H1 (cell line): ENCODE data around the gene ULK1. TPM values are rescaled to one million over a fixed set of nuclear protein-coding genes. Genes with fewer than 3 reads are reported as not detected.

Source experiments
- CTCF ChIA-PET: fragments of 300-600 bp; sonication (Branson Sonifier 250); formaldehyde crosslinking; loops from one replicate; lab custom pipeline; 2021; ENCODE audit not compliant: partially characterized antibody; lab: Charles Lee
- POLR2A ChIA-PET: fragments of 300-600 bp; sonication (Branson Sonifier 250); formaldehyde crosslinking; loops from one replicate; lab custom pipeline; 2021; ENCODE audit warnings: inconsistent platforms; ENCODE audit not compliant: partially characterized antibody; lab: Charles Lee
- DNase-seq, 2 experiments: peaks; one replicate each; pipeline versions ENCODE4 v3.0.0 to v3.0.0-alpha.2; 2010 to 2022; ENCODE audit warnings: low spot score in 2 of 2, low read depth in 1 of 2, mixed read lengths in 1 of 2
- FAIRE-seq: peaks from 2 replicates; lab custom pipeline; 2011; peaks lifted over from hg19 to GRCh38; lab: Jason Lieb, UNC
- H2AFZ ChIP-seq: 2 replicates; pipeline ENCODE4 v1.8.1; 2012; ENCODE audit warnings: low read length, inconsistent platforms
- H2AK5ac ChIP-seq: 2 replicates; pipeline ENCODE4 v1.6.1; 2013; ENCODE audit warnings: low read depth, low read length
- H2BK120ac ChIP-seq: replicated peaks from 2 replicates; pipeline ENCODE3; 2013; ENCODE audit warnings: low read depth, low read length, inconsistent platforms
- H2BK12ac ChIP-seq: 2 replicates; pipeline ENCODE4 v1.6.1; 2013; ENCODE audit warnings: low read depth, low read length
- H2BK15ac ChIP-seq: 2 replicates; pipeline ENCODE4 v1.6.1; 2013; ENCODE audit warnings: low read length
- H2BK20ac ChIP-seq: 2 replicates; pipeline ENCODE4 v1.6.1; 2013; ENCODE audit warnings: low read length
- H2BK5ac ChIP-seq: 2 replicates; pipeline ENCODE4 v1.6.1; 2013; ENCODE audit warnings: low read depth, low read length
- H3K14ac ChIP-seq: 2 replicates; pipeline ENCODE4 v1.6.1; 2013; ENCODE audit warnings: inconsistent platforms; ENCODE audit not compliant: insufficient read length
- H3K18ac ChIP-seq: 2 replicates; pipeline ENCODE4 v1.6.1; 2013; ENCODE audit warnings: low read length; ENCODE audit errors: extremely low read depth
- H3K23ac ChIP-seq: 2 replicates; pipeline ENCODE4 v1.6.1; 2013; ENCODE audit warnings: inconsistent platforms; ENCODE audit not compliant: insufficient read length
- H3K23me2 ChIP-seq: 2 replicates; pipeline ENCODE4 v1.6.1; 2013; ENCODE audit warnings: low read depth, low read length
- H3K27ac ChIP-seq: 2 replicates; pipeline ENCODE4 v1.6.1; 2011; ENCODE audit warnings: low read depth, low read length, inconsistent platforms
- H3K27me3 ChIP-seq, 4 experiments: replicated peaks in 1 of 4; 1 replicate in 1 of 4; 2 replicates in 3 of 4; pipeline versions ENCODE4 v1.6.1 to v1.8.1; 2011 to 2013; ENCODE audit warnings: low read length in 3 of 4, mild to moderate bottlenecking in 3 of 4, inconsistent platforms in 2 of 4, mixed read lengths in 2 of 4, moderate library complexity in 1 of 4; ENCODE audit not compliant: control insufficient read depth in 3 of 4, insufficient read depth in 3 of 4; ENCODE audit errors: extremely low read depth in 1 of 4
- H3K36me3 ChIP-seq, 4 experiments: 2 replicates each; pipeline versions ENCODE4 v1.6.1 to v1.8.1; 2011 to 2013; ENCODE audit warnings: mild to moderate bottlenecking in 4 of 4, low read length in 3 of 4, moderate library complexity in 2 of 4, control low read depth in 1 of 4, inconsistent platforms in 1 of 4; ENCODE audit not compliant: insufficient read depth in 4 of 4, control insufficient read depth in 2 of 4
- H3K4ac ChIP-seq: replicated peaks from 2 replicates; pipeline ENCODE3; 2013; ENCODE audit warnings: low read length, low read depth, mixed read lengths, inconsistent platforms; ENCODE audit not compliant: insufficient read length
- H3K4me1 ChIP-seq, 4 experiments: replicated peaks in 1 of 4; 1 replicate in 1 of 4; 2 replicates in 3 of 4; pipeline versions ENCODE4 v1.6.1 to v1.8.1; 2011 to 2013; ENCODE audit warnings: low read length in 3 of 4, inconsistent platforms in 2 of 4, mixed read lengths in 1 of 4; ENCODE audit not compliant: insufficient read depth in 4 of 4, control insufficient read depth in 3 of 4
- H3K4me2 ChIP-seq, 2 experiments: 2 replicates each; pipeline versions ENCODE4 v1.6.1 to v1.8.1; 2011 to 2013; ENCODE audit warnings: low read depth in 2 of 2, low read length in 2 of 2, control low read depth in 1 of 2, inconsistent platforms in 1 of 2, mild to moderate bottlenecking in 1 of 2; ENCODE audit not compliant: insufficient read depth in 1 of 2
- H3K4me3 ChIP-seq, 4 experiments: fragments of 200-600, 300-600 bp in 1 of 4; sonication (generic), shearing (Covaris generic), sonication (Bioruptor Twin) in 1 of 4; 2 replicates each; pipeline versions ENCODE4 v1.5.1 to v1.8.1; 2011 to 2016; ENCODE audit warnings: low read length in 4 of 4, low read depth in 3 of 4, control low read depth in 2 of 4, inconsistent platforms in 2 of 4, mild to moderate bottlenecking in 2 of 4, mixed read lengths in 1 of 4, moderate library complexity in 1 of 4; ENCODE audit not compliant: insufficient read depth in 2 of 4; ENCODE audit errors: extremely low read depth in 1 of 4
- H3K56ac ChIP-seq: replicated peaks from 2 replicates; pipeline ENCODE3; 2013; ENCODE audit warnings: low read depth, mild to moderate bottlenecking, mixed read lengths, low read length, inconsistent platforms; ENCODE audit not compliant: insufficient read length
- H3K79me1 ChIP-seq: 2 replicates; pipeline ENCODE4 v1.6.1; 2013; ENCODE audit warnings: low read depth, low read length, control low read depth
- H3K79me2 ChIP-seq, 2 experiments: 2 replicates each; pipeline versions ENCODE4 v1.6.1 to v1.8.1; 2012 to 2013; ENCODE audit warnings: low read length in 2 of 2, mild to moderate bottlenecking in 2 of 2, inconsistent platforms in 1 of 2; ENCODE audit not compliant: insufficient read depth in 2 of 2, control insufficient read depth in 1 of 2
- H3K9ac ChIP-seq, 4 experiments: replicated peaks in 1 of 4; 1 replicate in 1 of 4; 2 replicates in 3 of 4; pipeline versions ENCODE4 v1.6.1 to v1.8.1; 2011 to 2013; ENCODE audit warnings: low read depth in 3 of 4, low read length in 3 of 4, control low read depth in 2 of 4, mild to moderate bottlenecking in 2 of 4, moderate library complexity in 2 of 4, inconsistent platforms in 1 of 4; ENCODE audit errors: extremely low read depth in 1 of 4
- H3K9me3 ChIP-seq, 2 experiments: 2 replicates each; pipeline versions ENCODE4 v1.6.1 to v1.8.1; 2012 to 2013; ENCODE audit warnings: mild to moderate bottlenecking in 2 of 2, moderate library complexity in 2 of 2, control low read depth in 1 of 2, inconsistent platforms in 1 of 2, low read depth in 1 of 2, low read length in 1 of 2, mixed read lengths in 1 of 2; ENCODE audit not compliant: insufficient read depth in 2 of 2
- H4K20me1 ChIP-seq, 2 experiments: replicated peaks in 1 of 2; 2 replicates each; pipeline versions ENCODE3 to v1.8.1; 2011 to 2013; ENCODE audit warnings: inconsistent platforms in 2 of 2, low read length in 2 of 2, mild to moderate bottlenecking in 1 of 2; ENCODE audit not compliant: insufficient read depth in 2 of 2, control insufficient read depth in 1 of 2
- H4K5ac ChIP-seq: 2 replicates; pipeline ENCODE4 v1.6.1; 2013; ENCODE audit warnings: low read length, low read depth, mixed read lengths, inconsistent platforms; ENCODE audit not compliant: insufficient read length
- H4K8ac ChIP-seq: 2 replicates; pipeline ENCODE4 v1.8.0; 2013; ENCODE audit warnings: mild to moderate bottlenecking, moderate library complexity, low read length, inconsistent platforms; ENCODE audit not compliant: insufficient read depth; ENCODE audit errors: extremely low read depth
- H4K91ac ChIP-seq: replicated peaks from 2 replicates; pipeline ENCODE3; 2013; ENCODE audit warnings: low read length, mixed read lengths, inconsistent platforms; ENCODE audit not compliant: insufficient read length
- BRCA1 ChIP-seq: IDR thresholded peaks from 2 replicates; pipeline ENCODE4 v1.6.1; 2012; ENCODE audit warnings: low read depth, low read length, improper control_type of control experiment
- HDAC6 ChIP-seq: IDR thresholded peaks from one replicate; pipeline ENCODE4 v1.7.1; 2012; ENCODE audit warnings: low read depth, mild to moderate bottlenecking, inconsistent platforms, low read length, moderate library complexity
- KDM1A ChIP-seq: fragments of 200-600, 300-600 bp; sonication (generic); IDR thresholded peaks from 2 replicates; pipeline ENCODE4 v1.7.1; 2016; ENCODE audit warnings: mild to moderate bottlenecking, low read length, borderline replicate concordance
- SP4 ChIP-seq: IDR thresholded peaks from 2 replicates; pipeline ENCODE4 v1.6.1; 2012; ENCODE audit warnings: low read length, inconsistent platforms
- TEAD4 ChIP-seq: IDR thresholded peaks from 2 replicates; pipeline ENCODE4 v1.6.1; 2012; ENCODE audit warnings: low read depth, low read length, inconsistent platforms, mixed read lengths
- ZNF274 ChIP-seq: IDR thresholded peaks from 2 replicates; pipeline ENCODE4 v1.7.0; 2012; ENCODE audit warnings: low read length, borderline replicate concordance; ENCODE audit errors: extremely low read depth
- WGBS, 2 experiments: shearing (Covaris generic) in 1 of 2; methylation state at CpG; one replicate each; pipeline versions ENCODE4 v1.1.6 to v1.1.7; 2013 to 2015; ENCODE audit warnings: low lambda C conversion rate in 2 of 2, mixed read lengths in 2 of 2, inconsistent platforms in 1 of 2, low coverage in 1 of 2, missing lambda C conversion rate in 1 of 2; ENCODE audit not compliant: insufficient replicate concordance in 2 of 2, insufficient coverage in 1 of 2, insufficient read length in 1 of 2; ENCODE audit errors: extremely low coverage in 1 of 2, missing lambda C conversion rate in 1 of 2; 5-methylcytosine and 5-hydroxymethylcytosine counted together
- polyA plus RNA-seq, 7 experiments: library from polyadenylated mRNA; depleted of rRNA in 3 of 7; stranded (reverse) in 5 of 7; unstranded in 2 of 7; fragments of >200 nt in 5 of 7; fragments of 200-250 nt in 2 of 7; gene quantifications; 1 replicate in 5 of 7; 2 replicates in 1 of 7; 4 replicates in 1 of 7; pipeline versions ENCODE4 v1.2.1 to v1.2.3, GENCODE V29; 2011 to 2013; ENCODE audit warnings: missing spikeins in 2 of 7, mixed read lengths in 2 of 7
- total RNA-seq: library from RNA; stranded (reverse); fragmentation: NEBNext Ultra II Directional; extraction: Animal tissue kit (Norgen Biotek cat#: 25700); gene quantifications from 2 replicates; pipeline ENCODE4 v1.2.1, GENCODE V29; 2021

The ULK1 gene
- total and polyA plus RNA-seq, 2 of the 8 experiments (the other 6 are each of a cell fraction or from before 2014, with no cell fraction given), result 13.0 to 44.1 TPM

- Histone ChIP-seq H4K20me1 (peaks cover 0 to 11% of the 10 kb centered on the region in 2 experiments), H3K79me1 (no peaks in the 10 kb centered on the region), H4K91ac (no peak overlapping the region), H3K56ac (no peak overlapping the region), H4K8ac (no peak overlapping the region), H3K27ac (no peak overlapping the region), H3K18ac (no peak overlapping the region), H3K9ac (no peak overlapping the region), H3K27me3 (no peaks in the 10 kb centered on the region), H2BK20ac (no peak overlapping the region), H3K36me3 (peaks cover 0 to 15% (median 10%) of the 10 kb centered on the region in 4 experiments; a peak in 5 of 8 replicates), H2BK5ac (no peak overlapping the region), H3K4me1 (peaks cover 0 to 4% (median 1%) of the 10 kb centered on the region in 4 experiments; a peak in 5 of 7 replicates), H2AFZ (no peak overlapping the region), H3K23ac (no peak overlapping the region), H2BK120ac (no peak overlapping the region), H3K23me2 (no peaks in the 10 kb centered on the region; the same call in 1 of the 2 replicates), H4K5ac (no peak overlapping the region), H3K9me3 (no peaks in the 10 kb centered on the region), H2AK5ac (no peak overlapping the region), H3K14ac (no peak overlapping the region), H2BK12ac (0 out of 2 replicates have a peak overlapping the region, but pooled peaks have one; percentile 50), H3K4me3 (no peak overlapping the region), H3K4me2 (no peak overlapping the region), H3K79me2 (peaks cover 9 to 28% of the 10 kb centered on the region in 2 experiments; a peak in 3 of 4 replicates), H2BK15ac (no peak overlapping the region), H3K4ac (no peak overlapping the region)
- WGBS, 2 experiments, result 77% methylated on average over 1 of the region's 1 CpG; no CpG with 5 or more reads in 1 of the 2 experiments
- DNase-seq (no peak), FAIRE-seq (no peak)
- CTCF ChIA-PET, result interaction anchor here (1.7 kb wide), 1 partner anchor 15 kb away, joined by 6 read pairs; no protein-coding TSS in a partner anchor
- POLR2A ChIA-PET, result interaction anchor here (0.7 to 1.7 kb wide), 3 partner anchors 9 to 23 kb away, joined by 3 to 9 read pairs (median 3); partner anchors contain the start of gene PUS1
- TF ChIP-seq KDM1A (no peak), TEAD4 (no peak), SP4 (no peak), HDAC6 (no peak), BRCA1 (no peak), ZNF274 (no peak)
Measured at GRCh38 chr12:131948166-131948712, 53.8 kb downstream of the ULK1 start.
